ENCODE data around the gene PLBD2. TPM values are rescaled to one million over a fixed set of nuclear protein-coding genes. Genes with fewer than 3 reads are reported as not detected.

PLBD2 gene, protein sequence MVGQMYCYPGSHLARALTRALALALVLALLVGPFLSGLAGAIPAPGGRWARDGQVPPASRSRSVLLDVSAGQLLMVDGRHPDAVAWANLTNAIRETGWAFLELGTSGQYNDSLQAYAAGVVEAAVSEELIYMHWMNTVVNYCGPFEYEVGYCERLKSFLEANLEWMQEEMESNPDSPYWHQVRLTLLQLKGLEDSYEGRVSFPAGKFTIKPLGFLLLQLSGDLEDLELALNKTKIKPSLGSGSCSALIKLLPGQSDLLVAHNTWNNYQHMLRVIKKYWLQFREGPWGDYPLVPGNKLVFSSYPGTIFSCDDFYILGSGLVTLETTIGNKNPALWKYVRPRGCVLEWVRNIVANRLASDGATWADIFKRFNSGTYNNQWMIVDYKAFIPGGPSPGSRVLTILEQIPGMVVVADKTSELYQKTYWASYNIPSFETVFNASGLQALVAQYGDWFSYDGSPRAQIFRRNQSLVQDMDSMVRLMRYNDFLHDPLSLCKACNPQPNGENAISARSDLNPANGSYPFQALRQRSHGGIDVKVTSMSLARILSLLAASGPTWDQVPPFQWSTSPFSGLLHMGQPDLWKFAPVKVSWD
- total RNA-seq (2022; extraction: Qiagen RNA extraction; ENCODE audit: low read depth) = 29.7 to 36.3 TPM (median 33.3 TPM) in 5 replicates

DNA sequence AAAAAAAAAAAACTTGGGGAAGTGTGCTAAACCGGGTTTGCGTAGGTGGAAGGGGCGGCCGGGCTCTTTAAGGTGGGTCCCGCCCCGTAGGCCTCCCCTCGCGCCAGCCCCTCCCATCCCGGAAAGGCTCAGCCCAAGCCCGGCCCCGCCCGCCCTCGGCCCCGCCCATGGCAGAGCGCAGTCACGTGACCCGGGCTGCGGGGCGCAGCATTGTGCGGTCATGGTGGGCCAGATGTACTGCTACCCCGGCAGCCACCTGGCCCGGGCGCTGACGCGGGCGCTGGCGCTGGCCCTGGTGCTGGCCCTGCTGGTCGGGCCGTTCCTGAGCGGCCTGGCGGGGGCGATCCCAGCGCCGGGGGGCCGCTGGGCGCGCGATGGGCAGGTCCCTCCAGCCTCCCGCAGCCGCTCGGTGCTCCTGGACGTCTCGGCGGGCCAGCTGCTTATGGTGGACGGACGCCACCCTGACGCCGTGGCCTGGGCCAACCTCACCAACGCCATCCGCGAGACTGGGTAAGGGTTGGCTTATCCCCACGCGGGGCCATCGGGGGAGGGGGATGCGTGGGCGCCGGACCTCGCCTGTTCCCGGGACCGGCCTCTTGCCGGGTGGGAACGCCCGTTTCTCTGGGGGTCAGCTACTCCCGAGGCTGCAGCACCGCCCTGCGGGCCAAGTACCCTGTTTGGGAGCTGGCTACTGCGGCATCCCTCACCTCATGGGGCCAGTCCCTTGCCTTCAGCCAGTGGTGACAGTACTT is at the start of gene PLBD2:
Gene PLBD2, plus strand, starts transcription at position 207 of the 752 bp plus-strand sequence. Its CDS starts 14 bp downstream, at position 221.

DNA sequence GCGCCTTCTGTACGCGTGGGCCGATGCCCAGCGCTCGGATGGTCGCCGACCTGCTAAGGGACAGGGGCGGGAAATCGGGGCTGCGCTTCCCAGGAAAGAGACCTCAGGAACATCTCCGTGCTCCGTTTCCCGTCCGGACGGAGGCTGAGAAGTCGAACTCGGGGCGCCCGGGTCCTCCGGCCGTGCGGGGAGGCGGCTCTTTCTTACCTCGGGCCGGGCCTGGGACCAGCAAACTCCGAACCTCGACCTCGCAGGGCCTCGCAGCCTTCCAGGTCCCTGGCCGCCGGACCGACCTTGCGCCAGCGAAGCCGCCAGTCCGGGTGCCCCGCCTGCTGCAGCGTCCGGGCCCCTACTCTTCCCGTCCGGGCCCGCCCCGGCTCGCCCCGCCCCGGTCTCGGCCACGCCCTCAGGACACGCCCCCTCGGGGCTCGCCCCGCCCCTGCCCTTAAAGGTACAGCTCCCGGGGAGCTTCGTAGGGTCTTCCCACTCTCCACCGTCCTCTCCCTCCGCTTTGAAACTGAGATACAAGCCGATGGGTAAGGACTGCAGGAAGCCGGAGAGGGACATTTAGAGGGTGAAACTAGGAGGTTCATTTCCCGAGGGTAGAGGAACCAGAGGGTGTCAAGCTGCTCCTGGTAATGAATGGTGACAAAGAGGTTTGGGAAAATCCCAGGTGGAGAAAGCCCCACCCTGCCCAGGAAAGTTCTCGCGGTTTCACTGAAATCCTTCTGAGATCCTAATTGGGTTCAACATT is 23.4 kb upstream of the PLBD2 start, which contains the start of gene SLC8B1:
Gene SLC8B1, minus strand, starts transcription at position 324 of the 754 bp plus-strand sequence. CDS start 2,231 bp downstream, outside the sequence.

DNA sequence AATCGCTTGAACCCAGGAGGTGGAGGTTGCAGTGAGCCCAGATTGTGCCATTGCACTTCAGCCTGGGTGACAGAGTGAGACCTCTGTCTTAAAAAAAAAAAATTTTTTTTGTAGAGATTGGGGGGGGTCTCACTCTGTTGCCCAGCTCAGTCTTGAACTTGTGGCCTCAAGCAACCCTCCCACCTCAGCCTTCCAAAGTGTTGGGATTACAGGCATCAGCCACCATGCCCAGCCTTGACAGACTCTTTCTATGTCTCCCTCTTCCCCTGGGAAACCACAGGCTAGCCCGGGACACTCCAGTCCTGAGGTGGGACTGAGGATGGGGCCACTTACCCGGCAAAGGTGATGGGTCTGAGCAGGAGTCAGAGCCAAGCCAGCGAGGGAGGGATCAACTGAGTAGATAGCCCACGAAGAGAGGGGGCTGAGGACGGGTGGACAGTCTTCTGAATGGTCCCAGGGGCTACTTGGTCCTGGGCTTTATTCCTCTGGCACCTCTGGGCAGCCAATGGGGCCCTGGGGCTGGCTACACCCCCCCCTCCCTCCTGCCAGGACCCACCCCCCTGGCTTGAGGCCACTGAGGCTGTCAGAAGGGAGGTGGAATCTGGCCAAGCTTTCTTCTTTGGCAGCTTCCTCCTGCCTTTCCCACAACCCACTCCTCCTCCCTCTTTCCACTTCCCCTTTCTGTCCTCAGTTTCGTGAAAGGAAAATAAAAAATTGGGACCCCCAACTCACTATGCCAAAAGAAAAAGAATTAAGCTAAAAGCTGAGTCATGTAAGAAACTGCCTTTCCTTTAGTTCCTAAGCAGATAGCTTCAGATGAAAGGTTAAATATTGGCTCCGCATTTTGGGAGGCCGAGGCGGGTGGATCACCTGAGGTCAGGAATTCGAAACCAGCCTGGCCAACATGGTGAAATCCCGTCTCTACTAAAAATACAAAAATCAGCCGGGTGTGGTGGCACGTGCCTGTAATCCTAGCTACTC is 45.3 kb downstream of the PLBD2 start, which contains the start of gene SDS:
Gene SDS, minus strand, starts transcription at position 453 of the 981 bp plus-strand sequence. CDS start 4,179 bp downstream, outside the sequence.

DNA sequence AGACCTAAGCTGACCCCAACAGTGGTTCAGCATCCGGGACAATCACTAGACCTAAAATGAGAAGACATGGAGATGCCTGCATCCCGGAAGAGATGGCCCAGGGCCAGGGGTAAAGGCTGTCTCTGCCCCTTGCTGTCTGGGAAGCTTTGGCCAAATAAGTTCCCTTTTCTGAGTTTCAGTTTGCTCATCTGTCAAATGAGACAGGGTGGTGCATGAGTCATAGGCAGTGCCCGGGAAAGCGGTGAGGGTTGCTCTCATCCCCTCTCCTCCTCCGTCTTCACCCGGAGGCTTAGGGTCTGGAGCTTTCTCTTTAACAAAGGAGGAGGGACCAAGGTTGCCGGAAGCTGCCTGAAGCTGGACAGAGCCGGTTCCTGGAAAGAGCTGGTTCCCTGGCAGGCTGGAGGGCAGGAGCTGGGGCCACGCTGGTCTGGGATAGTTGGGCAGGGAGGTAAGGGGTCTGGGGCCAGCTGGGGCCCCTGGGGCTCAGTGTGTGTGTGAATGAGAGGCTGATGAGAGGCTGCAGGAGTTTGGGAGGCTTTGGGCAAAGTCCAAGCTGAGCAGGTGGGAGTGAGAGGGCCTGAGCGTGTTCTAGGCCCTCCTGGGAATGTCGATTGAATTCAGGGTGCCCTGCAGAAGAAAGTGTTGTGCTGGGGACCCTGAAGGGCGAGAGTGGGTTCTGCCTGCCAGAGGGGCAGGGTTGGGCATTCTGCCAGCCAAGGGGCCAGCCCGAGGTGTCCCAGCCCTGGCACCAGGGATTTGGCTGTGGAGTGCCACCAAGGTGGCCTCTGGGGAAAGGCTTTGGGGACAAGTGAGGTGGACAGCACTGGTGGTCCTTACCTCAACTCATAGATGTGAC is 63.9 kb downstream of the PLBD2 start, which contains the start of gene SDSL:
Gene SDSL, plus strand, starts transcription at position 351 of the 856 bp plus-strand sequence. CDS start 5,603 bp downstream, outside the sequence.

Other genes starting within 250 kb of the PLBD2 start
- 0.24 to 0.42 TPM (median 0.32 TPM) in 5 replicates for gene RASAL1, start 222.8 kb upstream of the PLBD2 start, total RNA-seq (2022; extraction: Qiagen RNA extraction; ENCODE audit: low read depth)
- gene CFAP73, start 208.9 kb upstream of the PLBD2 start, total RNA-seq (2022; extraction: Qiagen RNA extraction; ENCODE audit: low read depth) = 0.14 to 0.20 TPM (median 0.16 TPM) in 4 of 5 replicates, not detected in the other
- 49.9 to 93.4 TPM (median 78.9 TPM) in 5 replicates for gene DDX54, start 173.1 kb upstream of the PLBD2 start, total RNA-seq (2022; extraction: Qiagen RNA extraction; ENCODE audit: low read depth)
- gene RITA1, start 172.9 kb upstream of the PLBD2 start, total RNA-seq (2022; extraction: Qiagen RNA extraction; ENCODE audit: low read depth) = 29.5 to 39.0 TPM (median 35.1 TPM) in 5 replicates
- 18.5 to 21.8 TPM (median 20.1 TPM) in 5 replicates for gene TPCN1, start 137.1 kb upstream of the PLBD2 start, total RNA-seq (2022; extraction: Qiagen RNA extraction; ENCODE audit: low read depth)
- gene SLC8B1, start 23.5 kb upstream of the PLBD2 start, total RNA-seq (2022; extraction: Qiagen RNA extraction; ENCODE audit: low read depth) = 7.4 to 9.9 TPM (median 7.9 TPM) in 5 replicates
- gene SDS, start 45.3 kb downstream of the PLBD2 start, total RNA-seq (2022; extraction: Qiagen RNA extraction; ENCODE audit: low read depth) = 0.13 to 0.86 TPM (median 0.48 TPM) in 5 replicates
- gene SDSL, start 63.8 kb downstream of the PLBD2 start, total RNA-seq (2022; extraction: Qiagen RNA extraction; ENCODE audit: low read depth) = 24.4 to 27.0 TPM (median 25.7 TPM) in 5 replicates
- 0.02 TPM in 1 of 5 replicates, not detected in the others for gene LHX5, start 113.3 kb downstream of the PLBD2 start, total RNA-seq (2022; extraction: Qiagen RNA extraction; ENCODE audit: low read depth)

All from A549 treated with DMSO at 1 μM for 4 hours (cell line).